IMR-90 (cell line): Measurements from ENCODE around the gene PTPRN2. TPM values are rescaled to one million over a fixed set of nuclear protein-coding genes. Genes with fewer than 3 reads are reported as not detected.

ENCODE experiments used
- ATAC-seq: fragments of 200-7000 bp; cut with Tn5 transposase; 2 replicates; pipeline ENCODE4 v1.9.1; 2020; ENCODE audit warnings: low read depth, mild to moderate bottlenecking, moderate library complexity
- BruUV-seq: library from RNA; stranded (reverse); fragments of 400-500 nt; replicated peaks from 2 replicates; lab custom pipeline; 2021; lab: Mats Ljungman, UMichigan
- CTCF ChIA-PET: fragments of 300-600 bp; formaldehyde crosslinking; extraction: SDS; loops from one replicate; lab custom pipeline; 2021; ENCODE audit warnings: antibody characterized with exemption; lab: Yijun Ruan, JAX
- POLR2A ChIA-PET: fragments of 300-600 bp; sonication (Branson Sonifier 250); formaldehyde crosslinking; loops from one replicate; lab custom pipeline; 2022; ENCODE audit warnings: antibody characterized with exemption; ENCODE audit not compliant: unreplicated experiment; lab: Charles Lee
- DNase-seq: peaks from one replicate; pipeline ENCODE4 v3.0.0; 2013
- H2AFZ ChIP-seq: replicated peaks from 2 replicates; pipeline ENCODE3; 2013; ENCODE audit warnings: low read length, mild to moderate bottlenecking; ENCODE audit not compliant: poor library complexity
- H2AK5ac ChIP-seq: 2 replicates; pipeline ENCODE4 v1.6.1; 2013; ENCODE audit warnings: low read depth, low read length, inconsistent platforms
- H2AK9ac ChIP-seq: replicated peaks from 2 replicates; pipeline ENCODE3; 2013; ENCODE audit warnings: mild to moderate bottlenecking, low read depth, low read length, moderate library complexity; ENCODE audit not compliant: poor library complexity
- H2BK120ac ChIP-seq: 2 replicates; pipeline ENCODE4 v1.6.1; 2013; ENCODE audit warnings: low read depth, low read length, inconsistent platforms
- H2BK15ac ChIP-seq: 3 replicates; pipeline ENCODE4 v1.6.1; 2013; ENCODE audit warnings: low read depth, low read length, inconsistent platforms
- H2BK20ac ChIP-seq: 2 replicates; pipeline ENCODE4 v1.6.1; 2013; ENCODE audit warnings: low read depth, mild to moderate bottlenecking, inconsistent platforms, low read length, moderate library complexity
- H2BK5ac ChIP-seq: 2 replicates; pipeline ENCODE4 v1.6.1; 2013; ENCODE audit warnings: mild to moderate bottlenecking, low read depth, low read length, inconsistent platforms; ENCODE audit not compliant: poor library complexity, severe bottlenecking
- H3K14ac ChIP-seq: replicated peaks from 2 replicates; pipeline ENCODE4 v1.6.1; 2013; ENCODE audit warnings: low read depth, low read length, inconsistent platforms
- H3K18ac ChIP-seq: 2 replicates; pipeline ENCODE4 v1.6.1; 2013; ENCODE audit warnings: low read depth, low read length, control low read depth
- H3K23ac ChIP-seq: 2 replicates; pipeline ENCODE4 v1.6.1; 2013; ENCODE audit warnings: low read depth, low read length, inconsistent platforms
- H3K27ac ChIP-seq: 2 replicates; pipeline ENCODE4 v1.5.1; 2013; ENCODE audit warnings: mild to moderate bottlenecking, control low read depth, low read length; ENCODE audit not compliant: insufficient read depth
- H3K27me3 ChIP-seq: 2 replicates; pipeline ENCODE4 v1.6.1; 2013; ENCODE audit warnings: low read length; ENCODE audit not compliant: control insufficient read depth, insufficient read depth
- H3K36me3 ChIP-seq: 2 replicates; pipeline ENCODE4 v1.6.1; 2013; ENCODE audit warnings: low read length, mixed read lengths; ENCODE audit not compliant: control insufficient read depth, insufficient read depth
- H3K4ac ChIP-seq: 2 replicates; pipeline ENCODE4 v1.6.1; 2013; ENCODE audit warnings: low read depth, low read length, inconsistent platforms
- H3K4me1 ChIP-seq: 2 replicates; pipeline ENCODE4 v1.6.1; 2013; ENCODE audit warnings: low read length, mixed read lengths; ENCODE audit not compliant: control insufficient read depth, insufficient read depth
- H3K4me2 ChIP-seq: 2 replicates; pipeline ENCODE4 v1.6.1; 2013; ENCODE audit warnings: low read depth, mild to moderate bottlenecking, control low read depth, low read length, moderate library complexity
- H3K4me3 ChIP-seq: 2 replicates; pipeline ENCODE4 v1.5.1; 2013; ENCODE audit warnings: low read depth, mild to moderate bottlenecking, control low read depth, low read length, moderate library complexity; ENCODE audit not compliant: insufficient read depth
- H3K56ac ChIP-seq: 2 replicates; pipeline ENCODE4 v1.6.1; 2013; ENCODE audit warnings: low read length, inconsistent platforms; ENCODE audit not compliant: insufficient read depth; ENCODE audit errors: extremely low read depth
- H3K79me1 ChIP-seq, 2 experiments: 2 replicates each; pipeline ENCODE4 v1.6.1; 2013; ENCODE audit warnings: low read length in 2 of 2, inconsistent platforms in 1 of 2, low read depth in 1 of 2
- H3K9ac ChIP-seq: 2 replicates; pipeline ENCODE4 v1.6.1; 2013; ENCODE audit warnings: low read depth, low read length, control low read depth
- H3K9me1 ChIP-seq: 2 replicates; pipeline ENCODE4 v1.6.1; 2013; ENCODE audit warnings: low read length, inconsistent platforms; ENCODE audit not compliant: insufficient read depth
- H3K9me3 ChIP-seq: 2 replicates; pipeline ENCODE4 v1.6.1; 2013; ENCODE audit warnings: low read length; ENCODE audit not compliant: control insufficient read depth, insufficient read depth
- H4K20me1 ChIP-seq: 2 replicates; pipeline ENCODE4 v1.6.1; 2013; ENCODE audit warnings: low read length, inconsistent platforms; ENCODE audit not compliant: insufficient read depth
- H4K5ac ChIP-seq: 2 replicates; pipeline ENCODE4 v1.6.1; 2013; ENCODE audit warnings: mild to moderate bottlenecking, low read depth, low read length, control low read depth
- H4K8ac ChIP-seq, 2 experiments: 2 replicates each; pipeline ENCODE4 v1.6.1; 2013; ENCODE audit warnings: low read depth in 2 of 2, low read length in 2 of 2, control low read depth in 1 of 2, inconsistent platforms in 1 of 2
- H4K91ac ChIP-seq: 2 replicates; pipeline ENCODE4 v1.6.1; 2013; ENCODE audit warnings: low read depth, low read length, inconsistent platforms; ENCODE audit not compliant: insufficient read depth
- CEBPB ChIP-seq: IDR thresholded peaks from 2 replicates; pipeline ENCODE4 v1.6.1; 2012; ENCODE audit warnings: low read depth, low read length, improper control_type of control experiment
- CHD1 ChIP-seq: IDR thresholded peaks from 2 replicates; pipeline ENCODE4 v1.6.1; 2012; ENCODE audit warnings: low read depth, low read length, improper control_type of control experiment
- POLR2A ChIP-seq: IDR thresholded peaks from 2 replicates; pipeline ENCODE4 v1.6.1; 2012; ENCODE audit warnings: mild to moderate bottlenecking, low read depth, low read length
- WGBS, 2 experiments: methylation state at CpG; one replicate each; pipeline versions ENCODE4 v1.1.5 to v1.1.7; 2013; ENCODE audit warnings: missing lambda C conversion rate in 2 of 2; ENCODE audit not compliant: insufficient read length in 1 of 2; ENCODE audit errors: extremely low coverage in 2 of 2; 5-methylcytosine and 5-hydroxymethylcytosine counted together
- dilution Hi-C: fragments of 300-500 bp; cut with HindIII; formaldehyde crosslinking; loops from one replicate; pipeline ENCODE4 v1.14.3; 2018; ENCODE audit warnings: low sequenced_read_pairs; ENCODE audit not compliant: unreplicated experiment
- in situ Hi-C: fragments of 300-500 bp; cut with MboI; formaldehyde crosslinking; loops from 3 replicates; pipeline ENCODE4 v1.14.3; 2019; ENCODE audit warnings: low sequenced_read_pairs, inconsistent platforms, mixed read lengths
- intact Hi-C: fragments of 100-400 bp; cut with micrococcal nuclease; formaldehyde crosslinking; loops from 2 replicates; pipeline ENCODE4 v1.10.0; 2022
- polyA plus RNA-seq, 3 experiments: library from polyadenylated mRNA; depleted of rRNA; stranded (reverse); fragments of >200 nt; gene quantifications; 2 replicates each; pipeline ENCODE4 v1.2.3, GENCODE V29; 2012; ENCODE audit warnings: low replicate concordance in 1 of 3
- total RNA-seq: library from RNA; depleted of rRNA; stranded (reverse); fragments of >200 nt; gene quantifications from 2 replicates; pipeline ENCODE4 v1.2.3, GENCODE V29; 2012
- TF ChIP-seq, protein P1 (sequence below): fragments of 150-350 bp; IDR thresholded peaks from 2 replicates; pipeline ENCODE4 v1.6.1; 2016; ENCODE audit warnings: low read depth, mild to moderate bottlenecking, low read length, moderate library complexity, borderline replicate concordance

PTPRN2 gene
- total and polyA plus RNA-seq, 2 of the 4 experiments (the other 2 are of a cell fraction) = 0.03 TPM; not detected in 1

DNA sequence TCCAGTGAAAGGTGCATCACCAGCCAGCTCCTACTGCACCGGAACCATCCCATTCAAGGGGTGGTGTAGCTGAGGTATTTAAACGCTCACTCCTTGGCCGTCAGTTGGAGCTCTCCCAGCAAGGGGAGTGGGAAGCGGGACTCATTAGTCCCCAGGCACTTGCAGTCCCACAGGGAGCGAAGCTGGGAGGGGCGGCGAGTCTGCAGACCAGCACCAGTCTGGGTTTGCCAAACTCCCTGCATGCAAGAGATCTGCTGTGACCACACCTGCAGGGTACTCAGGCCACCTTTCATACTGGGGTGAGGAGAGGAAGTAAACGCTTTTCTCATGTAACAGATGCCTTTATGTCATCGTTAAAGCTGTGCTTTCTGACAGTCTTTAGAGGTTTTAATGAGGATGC lies 187.9 kb downstream of the PTPRN2 start:
- Histone ChIP-seq H3K27ac (no peak overlapping the region), H2BK5ac (no peak overlapping the region), H3K9ac (no peak overlapping the region), H3K9me3 (peaks cover 37% of the 10 kb centered on the region), H2AK9ac (no peak overlapping the region), H3K79me1 (no peaks in the 10 kb centered on the region), H3K4me1 (no peaks in the 10 kb centered on the region), H3K4me2 (no peak overlapping the region), H2AK5ac (no peak overlapping the region), H3K27me3 (no peaks in the 10 kb centered on the region), H4K91ac (no peak overlapping the region), H2BK120ac (no peak overlapping the region), H4K5ac (no peak overlapping the region), H2AFZ (no peak overlapping the region), H3K4me3 (no peak overlapping the region), H3K9me1 (no peaks in the 10 kb centered on the region), H4K20me1 (no peaks in the 10 kb centered on the region), H3K36me3 (no peaks in the 10 kb centered on the region), H2BK20ac (no peak overlapping the region), H4K8ac (no peak overlapping the region), H3K14ac (no peak overlapping the region), H3K23ac (no peak overlapping the region), H2BK15ac (no peak overlapping the region), H3K18ac (no peak overlapping the region), H3K56ac (no peak overlapping the region), H3K4ac (no peak overlapping the region)
- CTCF ChIA-PET = no interaction called here
- POLR2A ChIA-PET = no interaction called here
- BruUV-seq = no TSS peak
- DNase-seq (no peak), ATAC-seq (no peak)
- TF ChIP-seq, protein P1, sequence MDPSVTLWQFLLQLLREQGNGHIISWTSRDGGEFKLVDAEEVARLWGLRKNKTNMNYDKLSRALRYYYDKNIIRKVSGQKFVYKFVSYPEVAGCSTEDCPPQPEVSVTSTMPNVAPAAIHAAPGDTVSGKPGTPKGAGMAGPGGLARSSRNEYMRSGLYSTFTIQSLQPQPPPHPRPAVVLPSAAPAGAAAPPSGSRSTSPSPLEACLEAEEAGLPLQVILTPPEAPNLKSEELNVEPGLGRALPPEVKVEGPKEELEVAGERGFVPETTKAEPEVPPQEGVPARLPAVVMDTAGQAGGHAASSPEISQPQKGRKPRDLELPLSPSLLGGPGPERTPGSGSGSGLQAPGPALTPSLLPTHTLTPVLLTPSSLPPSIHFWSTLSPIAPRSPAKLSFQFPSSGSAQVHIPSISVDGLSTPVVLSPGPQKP = no peak
- no peak for TF ChIP-seq POLR2A
- TF ChIP-seq CEBPB = no peak
- no peak for TF ChIP-seq CHD1
- intact Hi-C loops = no loop called here
- WGBS, 2 experiments = no CpG with 5 or more reads among the region's 9 CpGs
- dilution Hi-C loops = no loop called here
- in situ Hi-C loops = no loop called here
